ENCODE results near the gene MRAS.
A peak's percentile ranks its signal among the peaks of the same experiment; 100 is the strongest.
"Not testable (repeated sequence)": the region's sequence is repeated elsewhere in the genome, so short reads cannot be mapped to it uniquely, and the experiment has no call there.

The MRAS gene

GRCh38 chr3:138394686-138395085, 46.3 kb downstream of the MRAS start:
- no peak for DNase-seq

DNA sequence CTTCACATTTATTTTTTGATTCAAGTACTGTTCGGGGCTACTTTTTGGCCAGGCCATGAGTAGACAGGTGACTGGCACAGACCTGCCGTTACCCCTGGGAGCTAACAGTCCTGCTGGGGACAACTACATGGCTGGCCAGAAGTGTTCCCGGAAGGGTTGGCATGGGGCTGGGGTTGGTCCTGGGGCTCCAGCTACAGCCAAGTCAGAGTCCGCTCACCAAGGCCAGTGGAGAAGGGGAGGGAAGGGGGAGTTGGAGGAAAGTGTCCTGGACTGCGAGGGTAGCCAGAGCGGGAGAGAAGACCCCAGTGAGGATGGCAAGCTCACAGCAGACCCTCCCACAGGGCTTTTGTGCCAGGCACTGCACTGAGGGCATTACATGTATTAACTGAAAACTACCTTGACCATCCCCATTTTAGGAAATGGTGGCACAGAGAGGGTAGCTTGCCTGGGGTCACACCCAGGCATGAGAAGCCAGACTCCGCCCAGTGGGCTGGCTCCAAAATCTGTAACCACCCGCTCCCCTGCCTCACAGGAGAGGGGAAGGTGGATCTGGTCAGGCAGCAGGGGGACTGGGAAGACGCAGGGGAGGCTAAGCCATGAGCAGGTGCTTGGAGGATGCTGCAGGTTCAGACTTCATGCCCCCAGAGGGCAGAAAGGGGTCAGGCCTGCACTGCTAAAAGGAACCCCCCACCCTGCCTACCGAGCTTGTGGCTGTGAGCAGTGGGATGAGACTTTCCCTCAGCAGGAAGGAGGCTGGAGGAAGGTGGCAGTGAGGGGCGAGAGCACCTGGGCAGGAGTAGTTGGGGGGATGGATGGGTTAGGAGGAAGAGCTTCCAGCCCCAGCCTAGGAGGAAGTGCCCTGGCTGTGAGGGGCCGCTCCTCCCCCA, 47.7 kb downstream of the MRAS start:
- DNase-seq, result no peak

GRCh38 chr3:138396752-138397410, 48.5 kb downstream of the MRAS start:
- DNase-seq, result no peak

GRCh38 chr3:138397983-138398382, 49.6 kb downstream of the MRAS start:
- DNase-seq, result no peak

- no peak for DNase-seq
These were observed 50.6 kb downstream of the MRAS start for GRCh38 chr3:138398791-138399575.

DNA sequence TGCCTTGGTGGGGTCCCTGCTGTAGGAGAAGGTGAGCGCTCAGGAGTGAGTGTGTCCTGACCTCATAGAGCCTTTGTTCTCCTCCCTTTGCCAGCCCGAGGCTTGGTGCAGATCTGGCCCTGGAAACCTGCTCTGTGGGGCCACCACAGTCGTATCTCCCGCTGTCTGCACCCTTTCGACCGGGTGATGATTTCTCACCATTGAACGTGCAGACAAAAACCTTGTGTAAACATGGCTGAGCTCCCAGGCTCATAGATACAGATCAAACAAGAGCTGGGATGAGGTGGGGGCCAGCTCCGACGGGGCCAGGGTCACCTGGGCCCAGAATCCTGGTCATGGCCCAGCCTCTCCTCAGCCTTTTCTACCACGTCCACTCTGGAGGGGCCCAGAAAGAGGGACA, 51.4 kb downstream of the MRAS start:
- no peak for DNase-seq

DNA sequence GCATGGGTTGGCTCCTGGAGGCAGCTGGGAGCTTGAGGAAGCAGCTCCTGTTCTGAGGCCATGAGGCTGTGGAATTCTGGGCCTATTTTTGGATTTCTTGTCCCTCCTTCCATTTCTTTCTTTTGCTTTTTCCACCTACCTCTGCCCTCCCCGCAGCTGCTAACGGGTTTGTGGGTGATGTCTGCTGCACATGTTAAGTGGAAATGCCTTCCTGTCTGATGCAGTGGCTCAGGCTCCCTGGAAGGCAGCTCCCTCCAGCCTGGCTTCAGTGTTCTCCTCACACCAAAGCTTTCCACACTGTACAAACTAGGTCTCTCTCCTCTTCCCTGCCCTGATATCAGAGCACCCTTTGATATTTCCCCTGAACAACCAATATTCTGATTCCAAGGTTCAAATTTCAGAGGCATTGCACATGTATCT, 52.3 kb downstream of the MRAS start:
- no peak for DNase-seq

DNA sequence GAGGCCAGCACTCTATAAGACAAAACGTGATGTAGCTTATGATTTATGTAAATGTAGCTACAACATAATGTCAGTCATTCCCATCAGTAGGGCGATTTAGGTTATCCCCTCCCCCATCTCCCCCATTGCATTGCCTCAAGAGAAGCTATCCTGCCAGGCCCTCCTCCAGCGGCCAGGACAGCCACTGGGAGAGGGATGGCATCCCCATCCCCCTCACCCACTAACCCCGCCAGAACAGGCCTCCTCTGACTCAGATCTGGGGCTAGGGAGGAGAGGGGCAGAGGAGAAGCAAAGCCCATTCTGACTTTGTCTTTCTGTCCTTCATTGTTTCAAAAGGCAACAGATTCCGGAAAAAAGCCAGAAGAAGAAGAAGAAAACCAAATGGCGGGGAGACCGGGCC, 53.5 kb downstream of the MRAS start:
- DNase-seq, result no peak

- no peak for DNase-seq
These were observed 55.7 kb downstream of the MRAS start for GRCh38 chr3:138404121-138404520.

- no peak for DNase-seq
These were observed 56.6 kb downstream of the MRAS start for GRCh38 chr3:138405001-138405400.

GRCh38 chr3:138405486-138405885, 57.1 kb downstream of the MRAS start:
- DNase-seq, result no peak

DNA sequence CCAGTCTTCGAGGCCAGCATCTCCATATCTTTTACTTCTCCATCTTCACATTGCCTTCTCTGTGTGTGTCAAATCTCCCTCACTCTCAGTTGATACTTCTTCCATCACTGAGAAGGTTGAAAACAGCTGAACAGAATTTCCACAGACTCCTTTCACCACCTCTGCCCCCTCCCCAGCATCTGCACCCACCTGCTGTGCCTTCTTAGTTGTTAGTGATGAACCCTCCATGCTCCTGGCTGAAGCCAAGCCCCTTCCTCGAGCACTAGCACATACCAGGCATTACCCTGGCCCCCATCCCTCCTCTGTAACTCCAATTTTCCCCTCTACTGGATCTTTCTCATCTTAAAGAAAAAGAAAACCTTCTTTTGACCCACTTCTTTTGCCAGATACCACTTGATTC, 58.2 kb downstream of the MRAS start:
- no peak for DNase-seq

GRCh38 chr3:138407236-138407907, 59.0 kb downstream of the MRAS start:
- DNase-seq, result no peak

GRCh38 chr3:138408751-138409570, 60.6 kb downstream of the MRAS start:
- DNase-seq, result no peak

GRCh38 chr3:138412821-138413551, 64.6 kb downstream of the MRAS start:
- DNase-seq, result no peak

- DNase-seq, result not testable (repeated sequence)
These were observed 67.9 kb downstream of the MRAS start for GRCh38 chr3:138416236-138416635.

- DNase-seq, result peak; percentile 80
These were observed 69.2 kb downstream of the MRAS start for GRCh38 chr3:138417559-138417982.

DNA sequence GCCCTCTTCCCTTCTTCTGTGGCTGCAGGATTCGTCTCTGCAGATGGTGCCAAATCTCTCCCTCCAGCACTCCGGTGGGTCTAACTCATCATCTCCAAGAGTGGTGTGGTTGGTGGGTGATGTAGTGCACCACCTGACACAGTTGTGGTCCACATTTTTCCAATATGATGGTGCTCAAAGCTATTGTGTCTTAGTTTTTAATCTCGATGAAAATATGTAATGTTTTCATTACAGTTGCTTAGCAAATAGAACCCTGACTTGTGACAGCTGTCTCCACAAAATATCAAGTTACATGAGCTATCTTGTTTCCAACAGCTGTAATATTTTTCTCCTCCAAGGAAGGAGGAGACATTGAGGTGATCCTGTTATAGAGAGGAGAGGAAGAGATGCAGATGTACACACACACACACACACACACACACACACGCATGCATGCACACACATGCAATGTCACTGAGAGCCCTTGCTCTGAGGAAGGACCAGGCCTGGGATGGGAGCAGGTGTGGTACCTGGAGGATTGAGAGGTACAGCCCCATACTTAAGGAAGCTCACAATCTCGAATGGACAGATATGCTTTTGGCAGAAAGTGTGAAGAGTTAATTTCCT, 70.3 kb downstream of the MRAS start:
- DNase-seq, result no peak

DNA sequence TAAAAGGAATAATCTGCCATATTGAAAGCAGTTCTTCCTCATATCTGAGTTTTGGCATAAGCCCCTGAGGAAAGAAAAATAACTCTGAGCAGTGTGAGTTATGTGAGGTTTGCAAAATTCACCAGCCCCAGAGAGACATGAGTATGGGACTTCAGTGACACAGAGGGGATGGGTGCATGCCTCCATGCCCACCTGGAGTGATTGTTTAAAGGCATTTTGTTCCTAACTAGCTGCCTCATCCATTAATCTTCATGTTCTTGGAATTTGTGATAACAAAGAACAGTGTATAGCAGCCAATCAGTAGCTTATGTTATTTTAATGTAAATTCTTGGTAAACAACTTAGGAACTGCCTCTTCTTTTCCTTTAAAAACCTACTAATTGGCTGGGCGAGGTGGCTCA, 74.9 kb downstream of the MRAS start:
- no peak for DNase-seq

DNA sequence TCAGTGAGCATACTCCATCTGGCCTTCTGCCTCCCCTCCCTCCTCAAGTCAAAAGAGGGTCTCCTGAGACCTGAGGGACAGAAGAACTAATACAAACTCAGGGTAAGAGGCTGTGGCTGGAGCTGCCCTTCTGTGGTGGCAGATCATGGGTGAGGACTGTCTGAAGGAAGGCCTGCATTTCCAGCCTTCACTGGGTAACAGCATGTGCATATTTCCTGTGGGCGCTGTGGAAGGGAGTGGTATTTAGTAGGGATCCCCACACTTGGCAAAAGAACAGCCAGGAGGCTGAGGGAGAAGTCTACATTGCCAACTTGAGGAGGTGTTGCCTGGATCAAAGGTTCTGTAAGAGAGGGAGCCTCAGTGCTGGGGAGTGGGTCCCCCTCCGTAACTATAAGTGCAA, 75.9 kb downstream of the MRAS start:
- DNase-seq, result no peak

- DNase-seq, result no peak
These were observed 77.8 kb downstream of the MRAS start for GRCh38 chr3:138426211-138426610.

Data from stimulated activated CD8-positive, alpha-beta memory T cell treated with anti-CD3 and anti-CD28 coated beads, Interleukin-4, amount 100 ng/mL, for 48 hours (primary cell).